CD4-positive, alpha-beta T cell treated with Interleukin-10 for 1 hour (primary cell): ENCODE measurements around the gene LRRC75B.

Source experiments
- DNase-seq: peaks from one replicate; pipeline ENCODE4 v3.0.0-alpha.2; 2020

Gene LRRC75B

GRCh38 chr22:24584871-24585411, 7.9 kb downstream of the LRRC75B start:
- DNase-seq: no peak

- DNase-seq: no peak
Measured at GRCh38 chr22:24584166-24584790, 8.6 kb downstream of the LRRC75B start.

GRCh38 chr22:24583221-24584165, 9.4 kb downstream of the LRRC75B start:
- DNase-seq: no peak

- DNase-seq: no peak
Measured at GRCh38 chr22:24582056-24582814, 10.6 kb downstream of the LRRC75B start.

GRCh38 chr22:24580276-24580675, 12.6 kb downstream of the LRRC75B start:
- no peak for DNase-seq

- DNase-seq: no peak
Measured at GRCh38 chr22:24579258-24579601, 13.6 kb downstream of the LRRC75B start.

- no peak for DNase-seq
Measured at GRCh38 chr22:24578355-24579257, 14.3 kb downstream of the LRRC75B start.

GRCh38 chr22:24576778-24577177, 16.1 kb downstream of the LRRC75B start:
- DNase-seq: no peak

GRCh38 chr22:24571266-24571665, 21.6 kb downstream of the LRRC75B start:
- DNase-seq: no peak

GRCh38 chr22:24567668-24568067, 25.2 kb downstream of the LRRC75B start:
- DNase-seq: no peak

GRCh38 chr22:24566899-24567511, 25.9 kb downstream of the LRRC75B start:
- no peak for DNase-seq

- no peak for DNase-seq
Measured at GRCh38 chr22:24565077-24565476, 27.8 kb downstream of the LRRC75B start.

- no peak for DNase-seq
Measured at GRCh38 chr22:24564376-24565058, 28.4 kb downstream of the LRRC75B start.

- no peak for DNase-seq
Measured at GRCh38 chr22:24563246-24563645, 29.6 kb downstream of the LRRC75B start.

GRCh38 chr22:24559471-24559870, 33.4 kb downstream of the LRRC75B start:
- DNase-seq: no peak

GRCh38 chr22:24555165-24556039, 37.5 kb downstream of the LRRC75B start, which contains the start of gene SNRPD3:
SNRPD3 (plus strand) TSS chr22:24555999; CDS start chr22:24557675, 1,676 bp downstream.
- peak; percentile 100 for DNase-seq

- DNase-seq: peak; percentile 32
Measured at GRCh38 chr22:24554313-24555164, 38.3 kb downstream of the LRRC75B start, which contains the start of gene GUCD1. GUCD1 (minus strand) TSS chr22:24555138; CDS start chr22:24554991, 147 bp downstream.

- DNase-seq: no peak
Measured at GRCh38 chr22:24553597-24554312, 39.1 kb downstream of the LRRC75B start.
